HUES6 (cell line): ENCODE data around the gene ADAMTSL5.
"Not testable (repeated sequence)": the region's sequence is repeated elsewhere in the genome, so short reads cannot be mapped to it uniquely, and the experiment has no call there.

ENCODE experiments used
- H3K27ac ChIP-seq: 2 replicates; pipeline ENCODE4 v1.7.0; 2013; ENCODE audit warnings: low read depth, mild to moderate bottlenecking, low read length, inconsistent platforms
- H3K27me3 ChIP-seq: 2 replicates; pipeline ENCODE4 v1.6.1; 2013; ENCODE audit warnings: low read length; ENCODE audit not compliant: control insufficient read depth, insufficient read depth
- H3K36me3 ChIP-seq: 2 replicates; pipeline ENCODE4 v1.6.1; 2013; ENCODE audit warnings: low read length; ENCODE audit not compliant: control insufficient read depth, insufficient read depth
- H3K4me1 ChIP-seq: 2 replicates; pipeline ENCODE4 v1.6.1; 2013; ENCODE audit warnings: low read length; ENCODE audit not compliant: control insufficient read depth, insufficient read depth
- H3K4me3 ChIP-seq: 2 replicates; pipeline ENCODE4 v1.5.1; 2013; ENCODE audit warnings: low read depth, low read length
- H3K9ac ChIP-seq: one replicate; pipeline ENCODE4 v1.6.1; 2013; ENCODE audit warnings: mild to moderate bottlenecking, low read length
- H3K9me3 ChIP-seq: 2 replicates; pipeline ENCODE4 v1.6.1; 2013; ENCODE audit warnings: low read depth, low read length; ENCODE audit not compliant: control insufficient read depth, insufficient read depth

Gene ADAMTSL5

GRCh38 chr19:1503089-1503924 is 9.5 kb downstream of the ADAMTSL5 start:
- peaks cover 41% of the 10 kb centered on the region for H3K27me3 ChIP-seq
- no peak overlapping the region for H3K27ac ChIP-seq

GRCh38 chr19:1502433-1503088 is 10.3 kb downstream of the ADAMTSL5 start:
- peaks cover 4% of the 10 kb centered on the region for H3K9me3 ChIP-seq
- no peaks in the 10 kb centered on the region for H3K36me3 ChIP-seq
- H3K9ac ChIP-seq, result no peak overlapping the region
- peaks cover 41% of the 10 kb centered on the region for H3K27me3 ChIP-seq
- H3K4me1 ChIP-seq, result peaks cover 7% of the 10 kb centered on the region; the same call in 1 of the 2 replicates
- no peak overlapping the region for H3K27ac ChIP-seq
- peak overlapping the region; percentile 49; the same call in 1 of the 2 replicates for H3K4me3 ChIP-seq

More at GRCh38 chr19:1503089-1503924, 9.5 kb downstream of the ADAMTSL5 start:
- Histone ChIP-seq H3K36me3 (no peaks in the 10 kb centered on the region), H3K9ac (no peak overlapping the region), H3K4me1 (peaks cover 7% of the 10 kb centered on the region; the same call in 1 of the 2 replicates), H3K9me3 (peaks cover 4% of the 10 kb centered on the region), H3K4me3 (peak overlapping the region; percentile 49)

DNA sequence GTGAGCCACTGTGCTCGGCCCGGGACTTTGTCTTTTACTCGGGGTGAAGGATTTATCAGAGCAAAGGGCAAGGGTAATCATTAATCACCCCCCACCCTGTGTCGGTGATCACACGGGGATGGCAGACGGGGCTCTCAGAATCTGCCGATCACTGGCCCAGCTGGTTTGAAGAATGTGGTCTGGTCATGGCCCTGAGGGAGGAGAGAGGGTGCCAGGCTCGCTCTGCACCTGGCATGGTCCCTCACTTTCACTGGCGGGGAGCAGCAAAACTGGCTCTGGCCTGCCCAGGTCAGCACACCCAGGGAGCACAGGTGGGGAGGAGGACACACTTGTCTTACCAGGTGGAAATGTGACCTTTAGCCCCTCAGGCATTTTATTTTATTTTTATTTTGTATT is 11.6 kb downstream of the ADAMTSL5 start:
- H3K36me3 ChIP-seq, result no peaks in the 10 kb centered on the region
- peaks cover 40% of the 10 kb centered on the region for H3K27me3 ChIP-seq

DNA sequence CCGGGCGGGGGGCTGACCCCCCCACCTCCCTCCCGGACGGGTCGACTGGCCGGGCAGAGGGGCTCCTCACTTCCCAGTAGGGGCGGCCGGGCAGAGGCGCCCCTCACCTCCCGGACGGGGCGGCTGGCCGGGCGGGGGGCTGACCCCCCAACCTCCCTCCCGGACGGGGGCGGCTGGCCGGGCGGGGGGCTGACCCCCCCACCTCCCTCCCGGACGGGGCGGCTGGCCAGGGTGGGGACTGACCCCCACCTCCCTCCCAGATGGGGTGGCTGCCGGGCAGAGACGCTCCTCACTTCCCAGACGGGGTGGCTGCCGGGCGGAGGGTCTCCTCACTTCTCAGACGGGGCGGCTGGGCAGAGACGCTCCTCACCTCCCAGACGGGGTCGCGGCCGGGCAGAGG is 13.6 kb downstream of the ADAMTSL5 start:
- H3K36me3 ChIP-seq, H3K9ac ChIP-seq, H3K27ac ChIP-seq, H3K4me1 ChIP-seq, H3K4me3 ChIP-seq, H3K9me3 ChIP-seq: not testable (repeated sequence)
- peaks cover 32% of the 10 kb centered on the region for H3K27me3 ChIP-seq

More for the DNA sequence above, 11.6 kb downstream of the ADAMTSL5 start:
- H3K27ac ChIP-seq, result no peak overlapping the region
- H3K4me3 ChIP-seq, result no peak overlapping the region
- H3K9me3 ChIP-seq, result peaks cover 4% of the 10 kb centered on the region
- H3K9ac ChIP-seq, result no peak overlapping the region
- H3K4me1 ChIP-seq, result peaks cover 4% of the 10 kb centered on the region; the same call in 1 of the 2 replicates

DNA sequence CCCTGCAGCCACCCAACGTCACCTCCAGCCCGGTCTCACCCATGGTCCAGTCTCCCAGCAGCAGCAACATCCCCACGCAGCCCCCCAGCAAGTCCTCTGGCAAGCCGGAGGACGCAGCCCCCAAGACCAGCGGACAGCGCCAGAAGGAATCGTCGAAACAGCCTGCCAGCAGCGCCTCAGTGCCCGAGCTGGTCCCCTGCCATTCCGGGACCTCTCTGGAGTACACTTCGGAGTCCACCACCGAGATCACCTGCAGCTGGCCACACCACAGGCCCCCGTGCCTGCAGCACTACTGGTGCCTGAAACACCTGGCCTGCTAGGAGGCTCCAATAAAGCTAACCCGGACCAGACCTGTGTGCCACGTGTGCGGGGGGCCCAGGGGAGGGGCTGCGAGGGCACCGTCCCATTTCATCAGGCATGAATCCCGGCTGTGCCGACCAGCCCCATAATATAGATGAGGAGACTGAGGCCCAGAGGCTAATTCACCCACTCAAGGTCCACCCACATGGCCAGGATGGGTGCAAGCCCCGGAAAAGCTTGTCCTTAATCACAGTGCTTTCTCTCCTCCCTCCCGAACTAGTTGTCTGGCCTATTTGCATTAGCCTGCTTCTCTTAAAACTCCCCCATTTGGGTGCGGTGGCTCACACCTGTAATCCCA is 15.1 kb downstream of the ADAMTSL5 start:
- H3K9me3 ChIP-seq, result peaks cover 4% of the 10 kb centered on the region
- no peak overlapping the region for H3K4me3 ChIP-seq
- no peak overlapping the region for H3K9ac ChIP-seq
- H3K4me1 ChIP-seq, result no peaks in the 10 kb centered on the region
- peaks cover 32% of the 10 kb centered on the region for H3K27me3 ChIP-seq
- no peak overlapping the region for H3K27ac ChIP-seq
- H3K36me3 ChIP-seq, result no peaks in the 10 kb centered on the region

DNA sequence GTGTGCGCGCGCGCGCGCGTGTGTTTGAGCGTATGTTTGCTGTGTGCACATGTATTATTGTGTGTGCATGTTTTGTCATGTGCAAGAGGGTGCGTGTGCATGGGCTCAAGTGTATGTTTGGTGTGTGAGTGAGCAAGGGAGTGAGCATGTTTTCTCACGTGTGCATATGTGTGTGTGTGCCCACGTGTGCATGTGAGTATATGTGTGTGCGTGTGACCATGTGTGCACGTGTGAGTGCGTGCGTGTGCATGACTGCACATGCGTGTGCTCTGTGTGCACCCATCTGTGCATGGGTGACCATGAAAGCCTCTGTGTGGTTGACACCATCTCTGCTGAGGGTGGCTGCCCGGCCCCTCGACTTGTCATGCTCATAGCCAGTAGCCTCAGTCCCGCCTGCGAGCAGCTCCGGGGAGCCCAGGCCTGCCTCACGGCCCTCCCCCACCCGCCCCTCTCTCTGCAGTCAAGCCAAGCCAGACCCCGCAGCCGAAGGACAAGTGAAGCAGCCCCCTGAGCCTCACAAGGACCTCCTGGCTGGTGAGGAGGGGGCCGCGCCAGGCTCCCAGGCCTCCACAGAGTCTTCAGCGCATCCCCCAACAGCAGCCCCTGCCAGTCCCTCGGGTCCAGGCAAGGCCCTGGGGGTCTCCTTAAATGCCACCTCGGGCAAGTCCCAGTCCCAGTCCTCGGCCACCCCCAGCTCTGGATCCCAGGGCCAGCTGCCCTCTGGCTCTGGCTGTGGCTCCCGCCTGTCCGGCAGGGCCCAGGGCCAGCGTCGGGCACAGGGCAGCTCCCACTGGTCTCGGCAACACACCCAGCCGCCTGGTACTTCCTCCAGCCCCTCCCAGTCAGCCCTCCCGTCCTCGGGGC is 15.9 kb downstream of the ADAMTSL5 start:
- Histone ChIP-seq H3K27ac (no peak overlapping the region), H3K9me3 (peaks cover 4% of the 10 kb centered on the region), H3K9ac (no peak overlapping the region), H3K27me3 (peaks cover 33% of the 10 kb centered on the region), H3K4me1 (no peaks in the 10 kb centered on the region), H3K36me3 (no peaks in the 10 kb centered on the region), H3K4me3 (no peak overlapping the region)

- peaks cover 4% of the 10 kb centered on the region for H3K9me3 ChIP-seq
- H3K9ac ChIP-seq, result no peak overlapping the region
- no peaks in the 10 kb centered on the region for H3K4me1 ChIP-seq
- H3K27me3 ChIP-seq, result peaks cover 42% of the 10 kb centered on the region
- H3K36me3 ChIP-seq, result no peaks in the 10 kb centered on the region
- no peak overlapping the region for H3K27ac ChIP-seq
- H3K4me3 ChIP-seq, result no peak overlapping the region
Observed at GRCh38 chr19:1495799-1496713, 16.8 kb downstream of the ADAMTSL5 start.

DNA sequence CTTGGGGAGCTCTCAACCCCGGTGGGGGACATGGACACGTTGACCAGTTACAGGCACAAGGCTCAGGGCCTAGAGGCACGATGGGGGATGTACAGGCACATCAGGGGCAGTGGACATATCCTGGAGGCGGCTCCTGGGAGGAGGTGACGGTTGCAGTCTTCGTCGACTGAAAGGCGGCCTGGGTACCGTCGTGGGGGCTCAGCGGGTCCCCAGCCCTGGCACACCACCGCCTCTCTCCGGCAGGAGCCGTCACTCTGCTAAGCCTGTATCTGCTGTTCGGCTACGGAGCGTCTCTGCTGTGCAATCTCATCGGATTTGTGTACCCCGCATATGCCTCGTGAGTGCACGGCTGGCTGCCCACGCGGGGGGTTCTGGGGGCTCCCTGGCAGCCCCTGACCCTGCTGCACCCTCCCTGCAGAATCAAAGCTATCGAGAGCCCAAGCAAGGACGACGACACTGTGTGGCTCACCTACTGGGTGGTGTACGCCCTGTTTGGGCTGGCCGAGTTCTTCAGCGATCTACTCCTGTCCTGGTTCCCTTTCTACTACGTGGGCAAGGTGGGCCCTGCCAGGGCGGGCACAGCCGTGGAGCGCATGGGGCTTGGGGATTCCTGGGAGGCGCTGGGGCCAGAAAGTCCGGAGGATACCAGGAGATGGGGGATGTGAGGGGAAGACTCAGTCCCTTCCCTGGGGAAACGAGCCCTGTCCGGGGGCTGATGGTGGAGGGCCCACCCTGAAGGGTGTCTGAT is 17.6 kb downstream of the ADAMTSL5 start:
- Histone ChIP-seq H3K9me3 (peaks cover 4% of the 10 kb centered on the region), H3K9ac (no peak overlapping the region), H3K27me3 (peaks cover 43% of the 10 kb centered on the region), H3K27ac (no peak overlapping the region), H3K4me1 (no peaks in the 10 kb centered on the region), H3K4me3 (no peak overlapping the region), H3K36me3 (no peaks in the 10 kb centered on the region)

DNA sequence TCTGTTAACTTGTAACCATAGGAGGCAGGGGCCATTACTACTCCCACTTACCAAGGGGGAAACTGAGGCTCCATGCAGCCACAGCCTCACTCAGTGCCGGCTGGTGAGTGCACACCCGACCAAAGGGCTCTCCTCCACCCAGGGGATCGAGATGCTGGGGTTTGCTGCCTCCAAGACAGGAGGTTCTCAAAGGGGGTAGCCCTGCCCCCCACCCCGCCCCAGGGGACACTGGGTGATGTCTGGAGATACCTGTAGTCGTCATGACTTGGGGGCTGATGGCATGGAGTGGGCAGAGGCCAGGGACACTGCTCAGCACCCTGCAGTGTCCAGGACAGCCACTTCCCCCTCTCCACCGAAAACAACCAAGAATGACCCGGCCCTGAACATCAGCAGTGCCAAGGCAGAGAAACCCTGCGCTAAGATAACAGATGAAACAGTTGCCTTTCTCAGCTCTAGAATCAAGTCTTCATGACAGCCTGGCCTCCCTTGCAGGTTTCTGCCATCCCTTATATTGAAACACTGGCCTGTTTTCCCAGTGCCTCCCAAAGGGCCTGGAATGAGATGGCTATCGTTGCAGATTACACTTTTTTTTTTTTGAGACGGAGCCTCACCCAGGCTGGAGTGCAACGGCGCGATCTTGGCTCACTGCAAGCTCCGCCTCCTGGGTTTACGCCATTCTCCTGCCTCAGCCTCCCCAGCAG is 18.6 kb downstream of the ADAMTSL5 start:
- Histone ChIP-seq H3K9me3 (no peaks in the 10 kb centered on the region), H3K27me3 (peaks cover 43% of the 10 kb centered on the region), H3K4me1 (peaks cover 4% of the 10 kb centered on the region; the same call in 1 of the 2 replicates), H3K4me3 (no peak overlapping the region), H3K36me3 (no peaks in the 10 kb centered on the region), H3K9ac (no peak overlapping the region), H3K27ac (no peak overlapping the region)
